Measurements from ENCODE around the gene MBTPS1. TPM values are rescaled to one million over a fixed set of nuclear protein-coding genes. Genes with fewer than 3 reads are reported as not detected.

Gene MBTPS1
- total RNA-seq, 4 donors from 2014 or later, result 98.4 to 149 (median 121) TPM

- Histone ChIP-seq H3K9me3 (no peaks in the 10 kb centered on the region), H3K27ac (no peak overlapping the region), H3K27me3 (no peaks in the 10 kb centered on the region), H3K36me3 (peaks cover 3 to 96% (median 44%) of the 10 kb centered on the region in 3 donors), H3K4me1 (no peaks in the 10 kb centered on the region), H3K4me3 (no peak overlapping the region)
- no peak for DNase-seq (ENCODE audit: low spot score in 2 of 2)
- WGBS, 2 donors, result 85 to 88% methylated on average over 16 of the region's 16 CpGs
- TF ChIP-seq CTCF (IDR thresholded peaks at IDR 0.05) (no peak), EP300 (IDR thresholded peaks at IDR 0.05) (no peak), POLR2A (IDR thresholded peaks at IDR 0.05) (no peak)
Observed at GRCh38 chr16:84093120-84093878, 23.4 kb downstream of the MBTPS1 start.

- WGBS, 2 donors, result 91 to 92% methylated on average over 10 of the region's 10 CpGs
- Histone ChIP-seq H3K27ac (no peak overlapping the region), H3K4me3 (no peak overlapping the region), H3K9me3 (no peaks in the 10 kb centered on the region), H3K4me1 (no peaks in the 10 kb centered on the region), H3K36me3 (peaks cover 7 to 97% (median 40%) of the 10 kb centered on the region in 3 donors), H3K27me3 (no peaks in the 10 kb centered on the region)
- TF ChIP-seq CTCF (IDR thresholded peaks at IDR 0.05) (no peak), POLR2A (IDR thresholded peaks at IDR 0.05) (no peak), EP300 (IDR thresholded peaks at IDR 0.05) (no peak)
- DNase-seq (ENCODE audit: low spot score in 2 of 2), result no peak
Observed at GRCh38 chr16:84091460-84091859, 25.3 kb downstream of the MBTPS1 start.

- no peak for DNase-seq (ENCODE audit: low spot score in 2 of 2)
- Histone ChIP-seq H3K27me3 (no peaks in the 10 kb centered on the region), H3K9me3 (no peaks in the 10 kb centered on the region), H3K27ac (no peak overlapping the region), H3K4me3 (no peak overlapping the region), H3K36me3 (peaks cover 7 to 95% (median 38%) of the 10 kb centered on the region in 3 donors), H3K4me1 (peaks cover 0 to 4% (median 0%) of the 10 kb centered on the region in 4 donors)
- 76 to 80% methylated on average over 9 of the region's 9 CpGs for WGBS, 2 donors
- TF ChIP-seq CTCF (IDR thresholded peaks at IDR 0.05), result no peak
- no peak for TF ChIP-seq EP300 (IDR thresholded peaks at IDR 0.05)
- no peak for TF ChIP-seq POLR2A (IDR thresholded peaks at IDR 0.05)
Observed at GRCh38 chr16:84090211-84090610, 26.5 kb downstream of the MBTPS1 start.

GRCh38 chr16:84088695-84089395 is 27.9 kb downstream of the MBTPS1 start:
- Histone ChIP-seq H3K4me1 (peaks cover 0 to 7% (median 0%) of the 10 kb centered on the region in 4 donors), H3K36me3 (peaks cover 7 to 93% (median 33%) of the 10 kb centered on the region in 3 donors), H3K9me3 (no peaks in the 10 kb centered on the region), H3K4me3 (no peak overlapping the region), H3K27me3 (no peaks in the 10 kb centered on the region), H3K27ac (no peak overlapping the region)
- no peak for DNase-seq (ENCODE audit: low spot score in 2 of 2)
- 79 to 86% methylated on average over 15 of the region's 15 CpGs for WGBS, 2 donors
- TF ChIP-seq CTCF (IDR thresholded peaks at IDR 0.05), result no peak
- TF ChIP-seq POLR2A (IDR thresholded peaks at IDR 0.05), result no peak
- no peak for TF ChIP-seq EP300 (IDR thresholded peaks at IDR 0.05)
